Measurements from ENCODE around the gene CANT1. TPM values are rescaled to one million over a fixed set of nuclear protein-coding genes. Genes with fewer than 3 reads are reported as not detected.

Gene CANT1
- total RNA-seq, 4 donors from 2014 or later, result 24.0 to 34.8 (median 30.3) TPM

GRCh38 chr17:78992542-78993212 is 16.9 kb downstream of the CANT1 start:
- no peak for ATAC-seq (ENCODE audit: low FRiP score)
- TF ChIP-seq CTCF (IDR thresholded peaks at IDR 0.05), result no peak
- DNase-seq (ENCODE audit: low spot score), result no peak

GRCh38 chr17:78991906-78992532 is 17.5 kb downstream of the CANT1 start:
- no peak for TF ChIP-seq CTCF (IDR thresholded peaks at IDR 0.05)
- DNase-seq (ENCODE audit: low spot score), result no peak

DNA sequence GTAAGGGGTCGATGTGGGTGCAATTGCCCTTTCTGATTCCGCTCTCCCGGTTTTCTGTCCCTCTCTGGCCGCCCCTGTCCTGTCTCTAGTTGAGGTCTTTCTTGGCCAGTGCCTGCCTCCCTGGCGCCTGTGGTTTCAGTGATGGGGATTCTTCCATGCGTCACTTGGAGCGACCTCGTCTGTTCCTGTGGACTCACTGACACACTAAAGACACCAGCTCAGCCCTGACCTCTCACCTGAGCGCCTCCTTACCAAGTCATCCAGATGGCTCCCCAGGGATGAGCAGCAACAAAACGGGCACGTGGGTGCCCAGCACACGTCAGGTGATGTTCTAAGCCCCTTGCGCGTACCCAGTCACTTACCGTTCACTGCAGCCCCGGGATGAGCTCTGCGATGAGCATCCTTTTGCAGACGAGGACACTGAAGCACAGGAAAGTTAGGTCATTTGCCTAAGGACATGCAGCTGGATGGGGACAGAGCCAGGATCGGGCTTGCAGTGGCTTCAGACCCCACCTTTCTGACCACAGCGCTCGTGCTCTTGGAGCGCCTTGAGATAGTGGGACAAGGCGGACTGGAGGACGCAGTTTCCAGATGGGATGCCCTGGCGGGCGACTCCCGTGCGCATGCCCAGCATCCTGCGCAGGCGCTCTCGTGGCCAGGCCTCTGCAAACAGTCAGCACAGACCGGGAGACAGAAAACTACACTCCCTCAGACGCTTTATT is 18.4 kb downstream of the CANT1 start:
- no peak for TF ChIP-seq CTCF (IDR thresholded peaks at IDR 0.05)
- DNase-seq (ENCODE audit: low spot score), result no peak
- ATAC-seq (ENCODE audit: low FRiP score), result no peak

More at GRCh38 chr17:78991906-78992532, 17.5 kb downstream of the CANT1 start:
- no peak for ATAC-seq (ENCODE audit: low FRiP score)

DNA sequence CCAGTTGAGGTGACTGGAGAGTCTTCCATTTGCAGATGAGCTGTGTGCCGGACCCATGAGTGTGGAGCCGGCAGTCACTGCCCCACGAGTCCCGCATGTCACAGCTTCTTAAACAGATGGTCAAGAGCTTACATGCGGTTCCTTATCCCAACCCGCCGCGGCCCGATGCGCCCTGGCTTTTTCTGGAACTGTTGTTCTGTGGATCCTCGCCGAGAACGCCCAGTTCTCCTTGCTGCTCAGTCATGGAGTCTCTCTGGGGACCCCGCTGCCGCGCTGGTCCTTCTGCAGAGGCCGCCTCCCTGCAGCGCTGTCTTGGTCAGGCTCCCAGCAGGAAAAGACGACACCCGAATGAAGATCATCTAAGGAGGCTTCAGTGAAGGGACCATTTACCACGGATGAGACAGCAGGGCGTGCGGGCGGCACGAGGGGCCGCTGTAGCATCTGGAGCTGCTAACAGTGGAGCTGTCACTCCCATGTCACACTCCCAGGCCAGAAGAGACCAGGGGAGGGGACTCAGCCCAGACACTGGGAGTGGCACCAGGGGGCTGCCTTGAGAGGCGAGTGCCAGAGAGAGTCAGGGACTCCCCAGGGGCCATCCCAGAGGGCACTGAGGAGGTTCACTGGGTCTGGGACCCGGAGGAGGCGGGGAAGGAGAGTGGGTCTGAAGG is 19.1 kb downstream of the CANT1 start:
- TF ChIP-seq CTCF (IDR thresholded peaks at IDR 0.05), result no peak
- DNase-seq (ENCODE audit: low spot score) (no peak), ATAC-seq (ENCODE audit: low FRiP score) (no peak)

DNA sequence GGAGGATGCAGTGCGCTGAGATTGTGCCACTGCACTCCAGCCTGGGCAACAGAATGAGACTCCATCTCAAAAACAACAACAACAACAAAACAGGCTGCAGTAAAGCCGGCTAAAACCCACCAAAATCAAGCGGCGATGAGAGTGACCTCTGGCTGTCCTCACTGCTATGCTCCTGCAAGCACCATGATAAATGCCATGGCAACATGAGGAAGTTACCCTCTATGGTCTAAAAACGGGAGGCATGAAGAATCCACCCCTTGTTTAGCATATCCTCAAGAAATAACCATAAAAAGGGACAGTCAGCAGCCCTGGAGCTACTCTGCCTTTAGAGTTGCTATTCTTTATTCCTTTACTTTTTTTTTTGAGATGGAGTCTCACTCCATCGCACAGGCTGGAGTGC is 21.4 kb downstream of the CANT1 start:
- no peak for TF ChIP-seq CTCF (IDR thresholded peaks at IDR 0.05)
- DNase-seq (ENCODE audit: low spot score) (no peak), ATAC-seq (ENCODE audit: low FRiP score) (no peak)

DNA sequence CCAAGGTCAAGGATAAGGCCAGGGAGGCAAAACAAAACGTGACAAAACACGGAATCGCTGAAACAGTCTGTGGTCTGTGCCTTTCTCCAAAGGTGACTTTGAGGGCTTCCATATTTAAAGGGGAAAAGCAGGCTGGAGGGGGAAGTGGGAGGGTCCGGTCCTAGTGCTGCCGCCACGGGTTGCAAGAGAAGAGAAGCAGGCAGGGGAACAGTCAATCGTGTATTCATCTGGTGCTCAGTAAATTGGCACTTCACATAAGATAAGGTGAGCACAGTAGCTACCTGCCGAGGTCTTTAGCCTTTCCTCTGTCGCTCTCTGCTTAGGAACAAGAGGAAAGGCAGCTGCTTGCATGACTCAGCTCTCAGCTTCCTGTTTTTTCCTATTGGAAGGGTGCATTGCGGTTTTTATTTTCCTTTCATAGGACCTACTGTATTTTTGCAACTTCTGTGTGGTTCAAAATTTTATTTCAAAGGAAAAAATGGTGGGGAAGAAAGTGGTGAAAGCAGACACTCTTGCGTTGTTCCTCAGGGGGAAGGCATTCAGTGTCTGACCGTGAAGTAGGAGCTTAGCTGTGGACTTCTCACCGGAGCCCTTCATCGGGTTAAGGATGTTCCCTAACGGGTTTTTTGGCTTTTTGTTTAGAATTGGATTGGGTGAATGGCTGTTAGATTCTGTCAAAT is 22.8 kb downstream of the CANT1 start:
- TF ChIP-seq CTCF (IDR thresholded peaks at IDR 0.05), result no peak
- ATAC-seq (ENCODE audit: low FRiP score) (peak; percentile 57), DNase-seq (ENCODE audit: low spot score) (no peak)

Measured in omental fat pad (tissue), 4 donors.